HCT116 (cell line): ENCODE data around the gene CUEDC1. TPM values are rescaled to one million over a fixed set of nuclear protein-coding genes. Genes with fewer than 3 reads are reported as not detected.

Experiments used
- ELF1 ChIP-seq: IDR thresholded peaks from 2 replicates; pipeline ENCODE4 v1.6.1; 2012; ENCODE audit warnings: low read depth, borderline replicate concordance
- FOSL1 ChIP-seq: IDR thresholded peaks from 2 replicates; pipeline ENCODE4 v1.6.1; 2012; ENCODE audit warnings: low read depth
- SRF ChIP-seq: IDR thresholded peaks from 2 replicates; pipeline ENCODE4 v1.6.1; 2012; ENCODE audit warnings: low read depth
- ZBTB33 ChIP-seq: IDR thresholded peaks from 2 replicates; pipeline ENCODE4 v1.6.1; 2011; ENCODE audit warnings: mild to moderate bottlenecking, low read length, moderate library complexity; ENCODE audit not compliant: insufficient replicate concordance; ENCODE audit errors: extremely low read depth
- ZFX ChIP-seq: fragments of 450-650 bp; IDR thresholded peaks from 2 replicates; pipeline ENCODE4 v1.6.1; 2017
- total RNA-seq: library from RNA; stranded (reverse); gene quantifications from one replicate; pipeline ENCODE4 v1.2.1, GENCODE V29; 2021; ENCODE audit not compliant: unreplicated experiment
- TF ChIP-seq, protein P1 (sequence below): IDR thresholded peaks from 2 replicates; pipeline ENCODE4 v1.6.1; 2012; ENCODE audit warnings: low read depth
- TF ChIP-seq, protein P2 (sequence below): IDR thresholded peaks from 2 replicates; pipeline ENCODE4 v1.6.1; 2012

CUEDC1 gene
- total RNA-seq, 1 experiment from 2014 or later, result 60.2 TPM

DNA sequence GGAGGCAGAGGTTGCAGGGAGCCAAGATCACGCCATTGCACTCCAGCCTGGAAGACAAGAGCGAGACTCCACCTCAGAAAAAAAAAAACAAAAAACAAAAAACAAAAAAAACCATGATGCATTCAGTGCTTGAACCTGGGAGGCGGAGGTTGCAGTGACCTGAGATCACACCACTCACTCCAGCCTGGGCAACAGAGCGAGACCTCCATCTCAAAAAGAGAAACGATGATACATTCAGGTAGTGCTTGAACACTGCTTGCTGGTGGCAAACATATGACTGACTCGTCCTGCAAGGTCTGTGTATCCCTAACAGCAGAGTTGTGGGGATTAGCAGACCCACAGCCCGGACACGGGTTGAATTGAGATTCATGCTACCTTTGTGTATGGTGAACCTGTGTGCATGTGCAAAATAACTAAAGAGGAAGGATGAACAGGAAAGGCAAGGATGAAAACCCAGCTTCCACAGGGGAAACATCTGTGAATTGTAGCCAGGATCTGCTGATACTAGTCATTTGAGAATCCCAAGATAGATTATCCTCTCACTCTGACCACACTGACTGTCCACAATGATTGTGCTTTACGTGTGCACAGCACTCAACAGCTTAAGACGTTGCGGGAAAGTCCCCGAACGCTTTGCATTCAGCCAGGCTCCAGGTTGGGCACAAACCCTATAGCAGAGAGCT lies 53.0 kb downstream of the CUEDC1 start (continued):
- TF ChIP-seq, protein P1, sequence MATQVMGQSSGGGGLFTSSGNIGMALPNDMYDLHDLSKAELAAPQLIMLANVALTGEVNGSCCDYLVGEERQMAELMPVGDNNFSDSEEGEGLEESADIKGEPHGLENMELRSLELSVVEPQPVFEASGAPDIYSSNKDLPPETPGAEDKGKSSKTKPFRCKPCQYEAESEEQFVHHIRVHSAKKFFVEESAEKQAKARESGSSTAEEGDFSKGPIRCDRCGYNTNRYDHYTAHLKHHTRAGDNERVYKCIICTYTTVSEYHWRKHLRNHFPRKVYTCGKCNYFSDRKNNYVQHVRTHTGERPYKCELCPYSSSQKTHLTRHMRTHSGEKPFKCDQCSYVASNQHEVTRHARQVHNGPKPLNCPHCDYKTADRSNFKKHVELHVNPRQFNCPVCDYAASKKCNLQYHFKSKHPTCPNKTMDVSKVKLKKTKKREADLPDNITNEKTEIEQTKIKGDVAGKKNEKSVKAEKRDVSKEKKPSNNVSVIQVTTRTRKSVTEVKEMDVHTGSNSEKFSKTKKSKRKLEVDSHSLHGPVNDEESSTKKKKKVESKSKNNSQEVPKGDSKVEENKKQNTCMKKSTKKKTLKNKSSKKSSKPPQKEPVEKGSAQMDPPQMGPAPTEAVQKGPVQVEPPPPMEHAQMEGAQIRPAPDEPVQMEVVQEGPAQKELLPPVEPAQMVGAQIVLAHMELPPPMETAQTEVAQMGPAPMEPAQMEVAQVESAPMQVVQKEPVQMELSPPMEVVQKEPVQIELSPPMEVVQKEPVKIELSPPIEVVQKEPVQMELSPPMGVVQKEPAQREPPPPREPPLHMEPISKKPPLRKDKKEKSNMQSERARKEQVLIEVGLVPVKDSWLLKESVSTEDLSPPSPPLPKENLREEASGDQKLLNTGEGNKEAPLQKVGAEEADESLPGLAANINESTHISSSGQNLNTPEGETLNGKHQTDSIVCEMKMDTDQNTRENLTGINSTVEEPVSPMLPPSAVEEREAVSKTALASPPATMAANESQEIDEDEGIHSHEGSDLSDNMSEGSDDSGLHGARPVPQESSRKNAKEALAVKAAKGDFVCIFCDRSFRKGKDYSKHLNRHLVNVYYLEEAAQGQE, result no peak
- TF ChIP-seq ELF1, result no peak
- TF ChIP-seq ZBTB33, result no peak
- TF ChIP-seq FOSL1, result no peak
- no peak for TF ChIP-seq SRF
- TF ChIP-seq, protein P2, sequence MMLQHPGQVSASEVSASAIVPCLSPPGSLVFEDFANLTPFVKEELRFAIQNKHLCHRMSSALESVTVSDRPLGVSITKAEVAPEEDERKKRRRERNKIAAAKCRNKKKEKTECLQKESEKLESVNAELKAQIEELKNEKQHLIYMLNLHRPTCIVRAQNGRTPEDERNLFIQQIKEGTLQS, result no peak
- TF ChIP-seq ZFX, result no peak
- TF ChIP-seq, all 23 proteins: peak for 0
